ENCODE measurements around the gene APOBEC3B.
"Not testable (repeated sequence)": the region's sequence is repeated elsewhere in the genome, so short reads cannot be mapped to it uniquely, and the experiment has no call there.

APOBEC3B gene

GRCh38 chr22:38981005-38981991 is 849 bp upstream of the APOBEC3B start:
- H4K20me1 ChIP-seq (ENCODE audit: insufficient read depth, low read length) = no peaks in the 10 kb centered on the region
- TF ChIP-seq EZH2 (IDR thresholded peaks at IDR 0.05; ENCODE audit: borderline replicate concordance, low read length) = no peak
- TF ChIP-seq CTCF (IDR thresholded peaks at IDR 0.05; ENCODE audit: low read length) = no peak
- no peaks in the 10 kb centered on the region for H3K36me3 ChIP-seq (ENCODE audit: insufficient read depth, low read length)
- no peak overlapping the region for H2AFZ ChIP-seq (ENCODE audit: low read length)
- peaks cover 7% of the 10 kb centered on the region; the same call in 1 of the 2 replicates for H3K27me3 ChIP-seq (ENCODE audit: insufficient read depth, low read length)
- H3K9me3 ChIP-seq (ENCODE audit: low read length) = no peaks in the 10 kb centered on the region
- no peaks in the 10 kb centered on the region for H3F3A ChIP-seq (ENCODE audit: insufficient read depth, low read length)
- H3K79me2 ChIP-seq (ENCODE audit: insufficient read depth, low read length) = no peaks in the 10 kb centered on the region
- no peak overlapping the region for H3K4me2 ChIP-seq (ENCODE audit: low read length)
- no peaks in the 10 kb centered on the region for H3K9me2 ChIP-seq (ENCODE audit: low read depth, low read length)
- no peaks in the 10 kb centered on the region for H3K4me1 ChIP-seq (ENCODE audit: insufficient read depth, low read length, severe bottlenecking)
- no peak overlapping the region for H3K27ac ChIP-seq (ENCODE audit: low read depth, low read length, poor library complexity, severe bottlenecking)
- H3K9ac ChIP-seq (ENCODE audit: low read length) = no peak overlapping the region
- no peak overlapping the region for H3K4me3 ChIP-seq (ENCODE audit: low read depth, low read length, poor library complexity, severe bottlenecking)

GRCh38 chr22:38984224-38984623 is 2.1 kb downstream of the APOBEC3B start:
- Histone ChIP-seq H3K36me3 (ENCODE audit: insufficient read depth, low read length) (no peaks in the 10 kb centered on the region), H3K9me2 (ENCODE audit: low read depth, low read length) (no peaks in the 10 kb centered on the region), H3K4me1 (ENCODE audit: insufficient read depth, low read length, severe bottlenecking) (no peaks in the 10 kb centered on the region), H3K4me2 (ENCODE audit: low read length) (no peak overlapping the region), H3K27me3 (ENCODE audit: insufficient read depth, low read length) (peaks cover 7% of the 10 kb centered on the region; the same call in 1 of the 2 replicates), H3F3A (ENCODE audit: insufficient read depth, low read length) (no peaks in the 10 kb centered on the region), H3K9ac (ENCODE audit: low read length) (no peak overlapping the region), H3K79me2 (ENCODE audit: insufficient read depth, low read length) (no peaks in the 10 kb centered on the region), H3K27ac (ENCODE audit: low read depth, low read length, poor library complexity, severe bottlenecking) (no peak overlapping the region), H4K20me1 (ENCODE audit: insufficient read depth, low read length) (no peaks in the 10 kb centered on the region), H3K9me3 (ENCODE audit: low read length) (no peaks in the 10 kb centered on the region), H3K4me3 (ENCODE audit: low read depth, low read length, poor library complexity, severe bottlenecking) (no peak overlapping the region), H2AFZ (ENCODE audit: low read length) (no peak overlapping the region)
- TF ChIP-seq EZH2 (IDR thresholded peaks at IDR 0.05; ENCODE audit: borderline replicate concordance, low read length) (no peak), CTCF (IDR thresholded peaks at IDR 0.05; ENCODE audit: low read length) (no peak)

GRCh38 chr22:38984784-38985757 is 2.9 kb downstream of the APOBEC3B start:
- H2AFZ ChIP-seq (ENCODE audit: low read length); H3K9me2 ChIP-seq (ENCODE audit: low read depth, low read length); H3K4me1 ChIP-seq (ENCODE audit: insufficient read depth, low read length, severe bottlenecking); H3F3A ChIP-seq (ENCODE audit: insufficient read depth, low read length); H3K9ac ChIP-seq (ENCODE audit: low read length); H3K27ac ChIP-seq (ENCODE audit: low read depth, low read length, poor library complexity, severe bottlenecking); H4K20me1 ChIP-seq (ENCODE audit: insufficient read depth, low read length); H3K4me2 ChIP-seq (ENCODE audit: low read length); H3K27me3 ChIP-seq (ENCODE audit: insufficient read depth, low read length); H3K9me3 ChIP-seq (ENCODE audit: low read length); H3K36me3 ChIP-seq (ENCODE audit: insufficient read depth, low read length); H3K79me2 ChIP-seq (ENCODE audit: insufficient read depth, low read length); H3K4me3 ChIP-seq (ENCODE audit: low read depth, low read length, poor library complexity, severe bottlenecking): not testable (repeated sequence)

All from OCI-LY1 (cell line).